Uterus (tissue), 2 donors: ENCODE data around the gene NUDT3.

Experiments used
- POLR2A ChIP-seq, 2 donors: fragments of 450-650 bp; IDR thresholded peaks; one replicate each; pipeline ENCODE4 v1.6.1; 2016; ENCODE audit warnings: antibody characterized with exemption in 2 of 2, mild to moderate bottlenecking in 1 of 2, moderate library complexity in 1 of 2
- TF ChIP-seq, protein P1 (sequence below), 4 experiments: fragments of 200-600 bp in 2 of 4; fragments of 450-650 bp in 2 of 4; sonication (generic) in 2 of 4; IDR thresholded peaks; one replicate each; pipeline ENCODE4 v1.5.1; 2016 to 2019; ENCODE audit warnings: antibody characterized with exemption in 4 of 4, mild to moderate bottlenecking in 2 of 4, moderate library complexity in 1 of 4

DNA sequence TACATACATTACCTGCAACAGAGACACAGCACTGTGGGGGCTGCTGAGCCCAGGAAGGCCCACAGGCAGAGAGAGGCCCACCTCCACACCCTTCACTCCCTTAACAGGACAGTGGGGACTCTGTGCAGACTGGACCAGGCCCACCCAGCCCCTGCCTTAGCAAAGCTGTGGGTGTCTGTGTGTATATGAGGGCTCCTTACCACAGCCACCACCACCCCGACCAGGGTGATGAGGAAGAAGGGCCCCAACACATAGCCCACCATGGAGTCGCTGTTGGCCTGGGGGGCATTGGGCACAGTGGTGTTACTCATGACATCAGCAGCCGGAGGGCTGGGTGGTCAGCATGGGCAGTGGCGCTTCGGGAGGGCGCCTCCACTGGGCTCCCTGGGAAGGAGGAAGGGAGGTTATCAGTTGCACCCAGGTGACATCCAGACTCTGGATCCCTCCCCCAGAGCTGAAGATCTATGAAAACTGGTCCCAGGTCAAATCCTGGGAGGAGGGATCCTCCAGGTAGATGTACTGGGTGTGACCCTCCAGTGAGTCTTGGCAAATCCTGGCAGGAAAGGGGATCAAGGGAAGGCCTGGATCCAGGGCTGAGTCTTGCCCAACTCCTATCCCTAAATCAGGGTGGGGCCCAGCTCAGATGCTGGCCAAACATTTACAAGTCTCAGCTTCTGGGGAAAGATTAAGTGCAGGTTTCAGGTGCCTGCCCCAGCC, 144.8 kb downstream of the NUDT3 start:
- TF ChIP-seq, protein P1, sequence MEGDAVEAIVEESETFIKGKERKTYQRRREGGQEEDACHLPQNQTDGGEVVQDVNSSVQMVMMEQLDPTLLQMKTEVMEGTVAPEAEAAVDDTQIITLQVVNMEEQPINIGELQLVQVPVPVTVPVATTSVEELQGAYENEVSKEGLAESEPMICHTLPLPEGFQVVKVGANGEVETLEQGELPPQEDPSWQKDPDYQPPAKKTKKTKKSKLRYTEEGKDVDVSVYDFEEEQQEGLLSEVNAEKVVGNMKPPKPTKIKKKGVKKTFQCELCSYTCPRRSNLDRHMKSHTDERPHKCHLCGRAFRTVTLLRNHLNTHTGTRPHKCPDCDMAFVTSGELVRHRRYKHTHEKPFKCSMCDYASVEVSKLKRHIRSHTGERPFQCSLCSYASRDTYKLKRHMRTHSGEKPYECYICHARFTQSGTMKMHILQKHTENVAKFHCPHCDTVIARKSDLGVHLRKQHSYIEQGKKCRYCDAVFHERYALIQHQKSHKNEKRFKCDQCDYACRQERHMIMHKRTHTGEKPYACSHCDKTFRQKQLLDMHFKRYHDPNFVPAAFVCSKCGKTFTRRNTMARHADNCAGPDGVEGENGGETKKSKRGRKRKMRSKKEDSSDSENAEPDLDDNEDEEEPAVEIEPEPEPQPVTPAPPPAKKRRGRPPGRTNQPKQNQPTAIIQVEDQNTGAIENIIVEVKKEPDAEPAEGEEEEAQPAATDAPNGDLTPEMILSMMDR (IDR thresholded peaks at IDR 0.05), result no peak
- no peak for TF ChIP-seq POLR2A (IDR thresholded peaks at IDR 0.05)
